ENCODE data around the gene KDM1B.

Gene KDM1B

DNA sequence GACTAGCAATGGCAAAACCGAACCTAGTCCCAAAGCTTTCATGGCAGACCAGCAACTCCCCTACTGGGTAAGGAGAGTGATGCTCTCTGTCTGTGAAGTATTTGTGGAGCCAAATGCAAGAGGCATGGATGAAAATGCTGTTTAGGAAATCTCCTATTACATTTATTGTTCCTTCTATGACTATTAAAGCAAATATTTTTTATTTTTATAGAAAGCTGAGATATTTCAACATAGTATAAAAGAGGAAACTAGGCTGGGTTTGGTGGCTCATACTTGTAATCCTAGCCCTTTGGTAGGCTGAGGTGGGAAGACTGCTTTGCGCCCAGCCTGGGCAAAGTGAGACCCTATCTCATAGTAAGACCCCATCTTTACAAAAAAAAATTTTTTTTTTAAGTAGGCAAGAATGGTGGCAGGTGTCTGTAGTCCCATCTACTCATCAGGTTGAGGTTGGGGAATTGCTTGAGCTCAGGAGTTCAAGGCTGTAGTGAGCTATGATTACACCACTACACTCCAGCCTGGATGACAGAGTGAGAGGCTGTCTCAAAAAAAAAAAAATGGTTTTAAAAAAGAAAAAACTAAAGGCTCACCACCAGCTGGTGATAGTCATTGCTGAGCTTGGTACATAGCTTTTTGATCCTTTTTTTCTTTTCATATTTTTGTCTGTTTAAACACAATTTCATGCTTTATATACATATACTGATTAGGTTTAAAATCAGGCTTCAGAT lies 11.3 kb downstream of the KDM1B start:
- TF ChIP-seq ZNF48 (tag by site-specific recombination; IDR thresholded peaks at IDR 0.05) (no peak), KLF7 (tag by site-specific recombination; IDR thresholded peaks at IDR 0.05; ENCODE audit: borderline replicate concordance) (no peak), ZNF280D (tag by site-specific recombination; IDR thresholded peaks at IDR 0.05) (no peak), ZNF610 (tag by site-specific recombination; IDR thresholded peaks at IDR 0.05; ENCODE audit: borderline replicate concordance) (no peak), SP7 (tag by site-specific recombination; IDR thresholded peaks at IDR 0.05) (no peak), ZFHX2 (tag by site-specific recombination; conservative IDR thresholded peaks at IDR 0.05) (no peak), ZBTB21 (tag by site-specific recombination; IDR thresholded peaks at IDR 0.05) (no peak), KLF16 (tag by site-specific recombination; IDR thresholded peaks at IDR 0.05) (no peak), ZNF600 (tag by site-specific recombination; IDR thresholded peaks at IDR 0.05) (no peak), ZNF623 (tag by site-specific recombination; IDR thresholded peaks at IDR 0.05) (no peak), ZNF514 (tag by site-specific recombination; IDR thresholded peaks at IDR 0.05) (no peak), SCRT2 (tag by site-specific recombination; IDR thresholded peaks at IDR 0.05) (no peak), BCL6B (tag by site-specific recombination; IDR thresholded peaks at IDR 0.05) (no peak), ZNF311 (tag by site-specific recombination; IDR thresholded peaks at IDR 0.05; ENCODE audit: borderline replicate concordance) (no peak)
- ChIA-PET CTCF (interaction anchor here (0.6 kb wide), 1 partner anchor 363 kb away, joined by 3 read pairs; no protein-coding TSS in a partner anchor), POLR2A (no interaction called here)
- Histone ChIP-seq H3K4me3 (ENCODE audit: low read depth, low read length) (no peak overlapping the region), H3K9me3 (ENCODE audit: control insufficient read depth, insufficient read depth, low read depth, low read length) (no peaks in the 10 kb centered on the region), H3K27ac (ENCODE audit: extremely low read depth, low read depth, low read length) (no peak overlapping the region), H3K36me3 (ENCODE audit: control insufficient read depth in 2 of 2, insufficient read depth in 1 of 2, low read length in 2 of 2) (peaks cover 45 to 50% of the 10 kb centered on the region in 2 experiments), H3K4me1 (ENCODE audit: control insufficient read depth, insufficient read depth, low read length) (no peaks in the 10 kb centered on the region)

- CTCF ChIA-PET: no interaction called here
These were observed 13.0 kb downstream of the KDM1B start for GRCh38 chr6:18168264-18168663.

More at GRCh38 chr6:18168264-18168663, 13.0 kb downstream of the KDM1B start:
- no peak overlapping the region for H3K27ac ChIP-seq (ENCODE audit: extremely low read depth, low read depth, low read length)
- POLR2A ChIA-PET: no interaction called here
- peaks cover 31 to 42% of the 10 kb centered on the region in 2 experiments for H3K36me3 ChIP-seq (ENCODE audit: control insufficient read depth in 2 of 2, insufficient read depth in 1 of 2, low read length in 2 of 2)
- no peaks in the 10 kb centered on the region for H3K4me1 ChIP-seq (ENCODE audit: control insufficient read depth, insufficient read depth, low read length)
- TF ChIP-seq ZNF626 (tag by site-specific recombination; IDR thresholded peaks at IDR 0.05) (no peak), ZNF146 (tag by site-specific recombination; IDR thresholded peaks at IDR 0.05) (peak; percentile 91), ZBTB20 (tag by site-specific recombination; IDR thresholded peaks at IDR 0.05) (no peak), ZNF843 (tag by site-specific recombination; IDR thresholded peaks at IDR 0.05) (no peak), ZNF280D (tag by site-specific recombination; IDR thresholded peaks at IDR 0.05) (0 out of 2 replicates have a peak, but pooled peaks have one; percentile 33), ZNF423 (tag by site-specific recombination; IDR thresholded peaks at IDR 0.05) (no peak)
- no peaks in the 10 kb centered on the region for H3K9me3 ChIP-seq (ENCODE audit: control insufficient read depth, insufficient read depth, low read depth, low read length)
- H3K4me3 ChIP-seq (ENCODE audit: low read depth, low read length): no peak overlapping the region
